GM21381 (cell line): ENCODE data around the gene TMTC2.
A peak's percentile ranks its signal among the peaks of the same experiment; 100 is the strongest.

Source experiments
- ATAC-seq: cut with Tn5 transposase; IDR thresholded peaks from one replicate; pipeline ENCODE4 v1.9.1; 2021; ENCODE audit warnings: mild to moderate bottlenecking, moderate library complexity; ENCODE audit not compliant: unreplicated experiment

TMTC2 gene

GRCh38 chr12:82996168-82996812, 309.6 kb downstream of the TMTC2 start:
- ATAC-seq, result peak; percentile 85

GRCh38 chr12:82998509-82998908, 311.8 kb downstream of the TMTC2 start:
- ATAC-seq, result no peak

- no peak for ATAC-seq
These were observed 316.3 kb downstream of the TMTC2 start for GRCh38 chr12:83003026-83003425.

DNA sequence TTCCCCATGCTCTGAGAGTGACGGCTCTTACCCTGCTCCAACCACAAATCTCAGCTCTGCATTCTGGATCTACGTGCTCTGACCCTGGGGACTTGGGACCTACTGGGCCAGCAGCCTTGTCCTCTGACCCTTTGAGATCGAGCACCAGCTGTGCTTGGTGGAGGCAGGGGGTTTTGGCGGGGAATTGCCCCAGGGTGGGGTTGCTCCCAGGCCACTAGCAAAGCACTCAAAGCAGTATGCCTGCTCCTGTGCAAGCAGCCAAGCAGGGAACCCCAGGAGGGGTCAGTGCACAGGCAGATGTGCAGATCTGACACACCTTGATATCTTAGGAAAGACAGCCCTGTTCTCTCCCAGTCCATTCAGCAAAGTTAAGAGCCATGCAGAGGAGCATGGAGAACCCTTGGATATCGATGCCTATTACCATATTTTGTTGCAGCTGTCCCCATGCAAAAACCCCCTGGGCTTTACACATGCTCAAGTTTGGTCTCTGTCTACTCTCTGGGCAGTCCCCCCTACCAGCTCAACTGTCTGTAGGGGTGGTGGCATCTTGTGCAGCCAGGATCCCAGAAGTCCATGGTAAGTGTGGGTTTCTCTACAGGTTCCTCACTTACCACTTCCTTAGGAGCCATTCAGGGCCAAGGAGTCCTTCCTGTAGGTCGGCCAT, 319.0 kb downstream of the TMTC2 start:
- no peak for ATAC-seq

GRCh38 chr12:83008703-83009102, 322.0 kb downstream of the TMTC2 start:
- no peak for ATAC-seq

- no peak for ATAC-seq
These were observed 323.6 kb downstream of the TMTC2 start for GRCh38 chr12:83010169-83010804.

DNA sequence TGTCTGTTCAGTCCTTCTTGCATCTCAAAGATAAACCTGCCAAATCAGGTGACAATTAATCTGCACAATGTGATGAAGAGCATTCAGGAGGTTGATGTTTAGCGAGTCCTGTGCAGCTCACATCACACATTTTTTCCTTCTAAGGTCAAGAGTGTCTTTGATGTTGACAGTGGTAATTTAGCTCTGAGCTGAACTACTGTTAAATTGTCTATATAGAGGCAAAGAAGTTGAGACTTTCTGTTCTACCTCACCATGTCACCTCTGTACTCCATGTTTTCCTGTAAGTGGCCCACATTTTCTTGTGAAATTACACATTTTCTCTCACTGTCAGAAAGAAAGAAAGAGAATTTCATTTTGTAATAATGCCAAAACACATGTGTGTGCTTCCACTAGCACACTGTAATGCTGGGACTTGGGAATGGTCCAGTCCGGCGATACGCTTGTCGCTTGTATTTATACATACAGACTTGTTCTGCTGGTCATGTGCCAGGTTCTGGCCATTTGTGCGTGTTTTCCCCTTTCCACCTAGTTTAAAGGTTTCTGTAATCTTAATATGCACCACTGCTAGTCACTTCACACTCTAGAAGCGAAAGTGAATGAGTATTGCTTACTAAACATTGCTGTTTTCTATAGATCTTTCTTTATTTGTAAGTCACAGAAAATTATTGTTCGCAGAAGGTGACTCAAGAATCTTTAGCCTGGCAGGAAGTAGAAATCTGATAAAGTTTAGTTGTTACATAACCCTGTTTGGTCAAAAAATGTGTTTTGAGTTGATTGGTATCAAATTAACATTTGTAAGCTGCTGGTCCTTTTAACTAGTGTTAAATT, 328.9 kb downstream of the TMTC2 start:
- ATAC-seq, result no peak

- no peak for ATAC-seq
These were observed 329.6 kb downstream of the TMTC2 start for GRCh38 chr12:83016218-83016835.

GRCh38 chr12:83016991-83017390, 330.3 kb downstream of the TMTC2 start:
- ATAC-seq, result no peak

- no peak for ATAC-seq
These were observed 331.4 kb downstream of the TMTC2 start for GRCh38 chr12:83018088-83018487.

DNA sequence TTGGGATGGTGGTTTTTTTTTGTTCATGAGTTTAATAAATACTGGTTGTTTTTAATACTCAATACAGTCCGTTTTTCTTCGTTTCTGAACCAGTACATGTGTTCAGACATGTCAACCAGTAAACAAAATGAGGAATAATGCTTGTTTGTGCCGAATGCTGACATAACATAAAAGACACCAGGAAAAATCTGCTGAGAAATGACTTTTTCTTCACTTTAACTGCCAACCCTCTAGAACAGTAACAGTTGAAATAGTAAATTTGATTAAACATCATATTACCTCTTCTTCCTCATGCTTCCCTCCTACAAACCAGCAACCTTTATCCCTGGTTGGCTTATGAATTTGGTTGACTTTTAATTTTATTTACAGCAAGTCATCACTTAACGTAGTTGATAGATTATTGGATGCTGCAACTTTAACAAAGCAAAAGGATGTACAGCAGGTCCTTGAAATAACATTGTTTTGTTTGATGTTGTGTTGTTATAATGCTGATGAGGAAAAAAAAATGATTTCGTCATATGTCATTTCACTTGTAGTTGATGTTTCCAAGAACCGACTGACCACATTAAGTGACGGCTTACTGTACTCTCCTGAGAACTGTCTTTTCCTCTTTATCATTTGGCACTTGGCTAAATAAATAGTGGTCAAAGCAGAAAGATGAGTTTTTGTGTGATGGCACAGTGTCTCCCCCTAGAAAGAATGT, 340.5 kb downstream of the TMTC2 start:
- ATAC-seq, result no peak

DNA sequence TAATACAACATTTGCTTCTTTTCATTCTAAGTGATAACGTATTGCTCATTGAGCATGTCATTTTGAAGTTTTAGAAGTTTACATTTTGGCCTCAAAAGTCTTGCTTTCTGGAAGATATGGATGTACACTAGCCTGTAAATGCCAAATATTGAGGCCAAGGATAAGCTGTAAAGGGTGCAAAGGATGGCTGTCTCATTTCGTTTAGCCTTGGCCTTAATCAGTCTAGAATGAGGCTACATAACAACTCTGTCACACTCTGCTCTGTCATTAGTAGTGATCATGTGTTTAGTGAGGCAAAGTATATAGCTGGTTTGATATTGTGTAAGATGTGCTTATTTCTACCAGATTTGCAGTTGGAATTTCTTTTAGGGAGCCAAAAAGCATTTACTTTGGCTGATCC, 344.5 kb downstream of the TMTC2 start:
- no peak for ATAC-seq

DNA sequence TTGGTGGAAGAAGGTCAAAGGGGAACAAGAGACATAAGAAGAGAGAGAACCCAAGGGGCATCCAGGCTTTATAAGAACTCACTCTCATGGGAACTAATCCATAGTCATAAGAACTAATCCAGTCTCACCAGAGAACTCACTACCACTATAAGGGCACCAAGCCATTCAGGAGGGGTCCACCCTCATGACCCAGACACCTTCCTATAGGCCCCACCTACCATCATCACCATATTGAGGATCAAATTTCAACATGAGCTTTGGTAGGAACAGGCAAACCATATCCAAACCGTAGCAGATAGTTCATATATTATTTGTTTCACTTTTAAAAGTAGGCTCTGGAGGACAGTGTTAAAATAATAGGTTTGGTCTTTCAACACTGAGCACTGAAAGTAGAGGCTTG, 350.1 kb downstream of the TMTC2 start:
- no peak for ATAC-seq

- no peak for ATAC-seq
These were observed 352.7 kb downstream of the TMTC2 start for GRCh38 chr12:83039413-83039812.

DNA sequence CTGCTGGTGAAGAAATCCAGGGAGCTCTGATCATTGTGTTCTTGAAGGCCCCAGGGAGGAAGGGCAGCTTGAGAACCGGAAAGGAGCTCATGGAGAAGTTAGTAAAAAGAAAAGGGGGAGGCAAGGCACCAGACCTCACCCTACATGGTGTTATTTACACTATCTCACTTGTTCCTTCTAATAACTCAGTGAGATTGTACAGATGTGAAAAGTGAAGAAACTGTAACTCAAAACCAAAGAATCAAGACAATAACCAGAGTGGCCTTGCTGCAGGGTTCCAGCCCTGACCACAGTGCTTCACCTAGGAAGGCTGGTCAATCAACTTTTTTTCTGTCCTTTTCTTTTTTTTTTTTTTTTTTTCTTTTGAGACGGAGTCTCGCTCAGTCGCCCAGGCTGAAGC, 353.6 kb downstream of the TMTC2 start:
- no peak for ATAC-seq

GRCh38 chr12:83040991-83041390, 354.3 kb downstream of the TMTC2 start:
- ATAC-seq, result no peak

DNA sequence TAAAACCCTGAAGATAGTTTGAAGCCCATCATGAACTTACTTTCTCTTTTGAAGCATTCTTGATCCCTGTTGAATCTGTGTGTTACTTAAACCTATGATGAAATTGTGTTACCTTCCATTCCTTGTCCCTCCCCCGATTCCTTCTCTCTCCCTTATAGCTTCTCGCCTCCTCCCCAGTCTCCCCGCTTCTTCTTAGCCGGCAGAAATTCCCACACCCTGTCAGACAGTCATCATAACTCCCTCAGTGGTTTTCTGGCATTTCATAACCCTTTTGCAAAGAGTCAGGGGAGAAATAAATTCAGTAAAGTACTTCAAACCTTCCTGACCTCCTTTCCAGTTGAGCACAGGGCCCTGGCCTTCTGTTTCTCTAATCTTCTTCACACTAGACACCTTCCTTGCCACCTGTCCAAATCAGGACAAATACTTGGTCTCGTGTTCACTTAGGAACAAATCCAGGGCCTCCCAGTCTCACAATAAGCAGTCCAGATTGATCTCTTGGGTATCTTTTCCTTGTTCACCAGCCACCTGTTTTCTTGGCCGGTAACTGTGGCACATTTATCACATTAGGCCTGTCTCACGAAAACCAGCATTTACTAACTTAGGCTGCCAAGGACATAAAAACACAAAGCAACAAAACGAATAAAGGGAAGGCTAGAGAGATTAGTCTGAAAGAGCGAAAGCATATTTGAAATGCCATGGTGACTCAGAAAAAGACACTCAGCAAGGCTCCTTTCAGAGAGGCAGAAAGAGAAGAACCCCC, 355.9 kb downstream of the TMTC2 start:
- no peak for ATAC-seq

DNA sequence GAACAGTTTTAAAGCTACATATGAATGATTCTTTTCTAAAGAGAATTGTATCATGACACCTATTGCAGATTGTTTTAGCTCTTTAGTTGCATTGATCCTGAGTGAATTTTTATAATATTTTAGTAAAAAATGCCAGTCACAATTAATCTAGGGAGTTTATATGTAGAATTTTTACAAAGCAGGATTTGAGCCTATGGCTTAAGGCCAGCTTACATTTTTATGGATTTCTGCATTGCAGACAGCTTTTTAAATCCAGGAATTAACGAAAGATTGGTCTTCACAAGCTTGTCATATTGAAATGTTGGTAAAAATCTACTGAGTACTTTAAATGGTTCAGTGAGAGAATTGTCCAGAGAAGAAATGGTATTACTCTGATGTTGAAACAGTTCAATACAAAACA, 358.0 kb downstream of the TMTC2 start:
- no peak for ATAC-seq

DNA sequence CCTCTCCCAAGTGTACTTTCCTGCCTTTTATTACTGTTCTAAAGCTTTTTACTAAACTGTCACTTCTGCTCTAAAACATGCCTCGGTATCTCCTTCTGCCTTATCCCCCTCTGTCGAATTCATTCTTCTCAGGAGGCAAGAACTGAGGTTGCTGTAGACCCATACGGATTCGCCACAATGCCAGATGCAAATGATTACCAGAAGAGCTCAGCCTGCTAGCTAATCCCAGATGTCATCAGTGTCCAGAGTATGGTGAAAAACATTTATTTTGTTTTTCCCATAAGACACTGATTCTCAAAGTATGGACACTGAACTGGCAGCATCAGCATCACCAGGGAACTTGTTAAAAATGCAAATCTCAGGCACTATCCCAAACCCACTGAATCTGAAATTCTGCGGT, 359.3 kb downstream of the TMTC2 start:
- no peak for ATAC-seq

DNA sequence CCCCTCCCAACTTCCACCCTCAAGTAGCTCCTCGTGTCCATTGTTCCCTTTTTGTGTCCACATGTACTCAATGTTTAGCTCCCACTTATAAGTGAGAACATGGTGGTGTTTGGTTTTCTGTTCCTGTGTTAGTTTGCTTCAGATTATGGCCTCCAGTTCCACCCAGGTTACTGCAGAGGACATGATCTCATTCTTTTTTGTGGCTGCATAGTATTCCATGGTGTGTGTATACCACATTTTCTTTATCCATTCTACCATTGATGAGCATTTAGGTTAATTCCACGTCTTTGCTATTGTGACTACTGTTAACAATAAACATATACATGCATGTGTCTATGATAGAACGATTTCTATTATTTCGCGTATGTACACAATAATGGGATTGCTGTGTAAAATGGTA, 362.6 kb downstream of the TMTC2 start:
- ATAC-seq, result no peak
